WTC11 (cell line): Measurements from ENCODE around the gene CELSR1. TPM values are rescaled to one million over a fixed set of nuclear protein-coding genes. Genes with fewer than 3 reads are reported as not detected.

Experiments used
- ATAC-seq: fragments of 200-7000 bp; cut with Tn5 transposase; 2 replicates; pipeline ENCODE4 v1.10.0; 2021; ENCODE audit warnings: mild to moderate bottlenecking, moderate library complexity
- CTCF ChIA-PET: fragments of 300-600 bp; sonication (Branson Sonifier 250); formaldehyde crosslinking; loops from one replicate; lab custom pipeline; 2021; ENCODE audit warnings: antibody characterized with exemption; lab: Charles Lee
- POLR2A ChIA-PET: fragments of 350-600 bp; sonication (Branson Sonifier 250); formaldehyde crosslinking; loops from one replicate; lab custom pipeline; 2021; ENCODE audit warnings: antibody characterized with exemption; lab: Charles Lee
- DNase-seq: peaks from one replicate; pipeline ENCODE4 v3.0.0; 2021; ENCODE audit warnings: low spot score
- H3K27ac Mint-ChIP-seq: 2 replicates; pipeline ENCODE4 v1.8.0; 2021; ENCODE audit warnings: mixed read lengths
- H3K27me3 Mint-ChIP-seq: 2 replicates; pipeline ENCODE4 v1.8.0; 2021; ENCODE audit warnings: low read depth, mild to moderate bottlenecking, moderate library complexity, mixed read lengths
- H3K36me3 Mint-ChIP-seq: 2 replicates; pipeline ENCODE4 v1.8.0; 2021; ENCODE audit warnings: mixed read lengths
- H3K4me1 Mint-ChIP-seq: 2 replicates; pipeline ENCODE4 v1.8.0; 2022; ENCODE audit warnings: mixed read lengths
- H3K4me3 Mint-ChIP-seq: 2 replicates; pipeline ENCODE4 v1.8.0; 2021; ENCODE audit warnings: mild to moderate bottlenecking, moderate library complexity, mixed read lengths
- H3K9me3 Mint-ChIP-seq: 2 replicates; pipeline ENCODE4 v1.8.0; 2021; ENCODE audit warnings: mixed read lengths
- AFF4 ChIP-seq: sonication (generic); formaldehyde crosslinking; IDR thresholded peaks from 2 replicates; pipeline ENCODE4 v1.8.1; 2023; ENCODE audit warnings: mild to moderate bottlenecking, missing genetic modification reagents, borderline replicate concordance
- ATF1 ChIP-seq: sonication (generic); formaldehyde crosslinking; IDR thresholded peaks from 2 replicates; pipeline ENCODE4 v1.8.1; 2023; ENCODE audit warnings: mild to moderate bottlenecking, moderate library complexity, missing genetic modification reagents
- ATF3 ChIP-seq: sonication (generic); formaldehyde crosslinking; conservative IDR thresholded peaks from 2 replicates; pipeline ENCODE4 v1.8.1; 2022; ENCODE audit warnings: mild to moderate bottlenecking, missing genetic modification reagents
- ATF6 ChIP-seq: sonication (generic); formaldehyde crosslinking; IDR thresholded peaks from 2 replicates; pipeline ENCODE4 v1.8.1; 2023; ENCODE audit warnings: mild to moderate bottlenecking, missing genetic modification reagents
- CBFB ChIP-seq: sonication (generic); formaldehyde crosslinking; IDR thresholded peaks from 2 replicates; pipeline ENCODE4 v1.8.1; 2022; ENCODE audit warnings: mild to moderate bottlenecking, low read depth, missing genetic modification reagents
- GABPB1 ChIP-seq: sonication (generic); formaldehyde crosslinking; IDR thresholded peaks from 2 replicates; pipeline ENCODE4 v1.8.1; 2023; ENCODE audit warnings: mild to moderate bottlenecking, missing genetic modification reagents
- OVOL2 ChIP-seq: fragments of 250-450 bp; sonication (Bioruptor Pico); IDR thresholded peaks from 2 replicates; pipeline ENCODE4 v1.9.0; 2021; ENCODE audit warnings: mild to moderate bottlenecking, borderline replicate concordance
- USF2 ChIP-seq: sonication (generic); formaldehyde crosslinking; IDR thresholded peaks from 2 replicates; pipeline ENCODE4 v1.8.1; 2023; ENCODE audit warnings: mild to moderate bottlenecking, missing genetic modification reagents, moderate library complexity
- ZNF232 ChIP-seq: sonication (generic); formaldehyde crosslinking; IDR thresholded peaks from 2 replicates; pipeline ENCODE4 v1.8.0; 2022; ENCODE audit warnings: mild to moderate bottlenecking, missing genetic modification reagents
- ZNF416 ChIP-seq: fragments of 250-450 bp; sonication (Bioruptor Pico); IDR thresholded peaks from 2 replicates; pipeline ENCODE4 v1.9.0; 2021; ENCODE audit warnings: mild to moderate bottlenecking, inconsistent platforms
- total RNA-seq: library from RNA; stranded (reverse); gene quantifications from 3 replicates; pipeline ENCODE4 v1.2.3, GENCODE V29; 2021
- TF ChIP-seq, protein P1 (sequence below): sonication (generic); formaldehyde crosslinking; IDR thresholded peaks from 2 replicates; pipeline ENCODE4 v1.8.1; 2023; ENCODE audit warnings: mild to moderate bottlenecking, moderate library complexity, missing genetic modification reagents
- TF ChIP-seq, protein P2 (sequence below): sonication (generic); formaldehyde crosslinking; IDR thresholded peaks from 2 replicates; pipeline ENCODE4 v1.8.1; 2022; ENCODE audit warnings: mild to moderate bottlenecking, missing genetic modification reagents, moderate library complexity, borderline replicate concordance
- TF ChIP-seq, protein P3 (sequence below): fragments of 250-450 bp; sonication (Bioruptor Pico); conservative IDR thresholded peaks from 2 replicates; pipeline ENCODE4 v1.9.0; 2021; ENCODE audit warnings: mild to moderate bottlenecking
- TF ChIP-seq, protein P4 (sequence below): sonication (generic); formaldehyde crosslinking; IDR thresholded peaks from 2 replicates; pipeline ENCODE4 v1.8.0; 2023; ENCODE audit warnings: missing genetic modification reagents, mild to moderate bottlenecking, borderline replicate concordance

Gene CELSR1
- total RNA-seq, 1 experiment from 2014 or later, result 16.8 TPM

DNA sequence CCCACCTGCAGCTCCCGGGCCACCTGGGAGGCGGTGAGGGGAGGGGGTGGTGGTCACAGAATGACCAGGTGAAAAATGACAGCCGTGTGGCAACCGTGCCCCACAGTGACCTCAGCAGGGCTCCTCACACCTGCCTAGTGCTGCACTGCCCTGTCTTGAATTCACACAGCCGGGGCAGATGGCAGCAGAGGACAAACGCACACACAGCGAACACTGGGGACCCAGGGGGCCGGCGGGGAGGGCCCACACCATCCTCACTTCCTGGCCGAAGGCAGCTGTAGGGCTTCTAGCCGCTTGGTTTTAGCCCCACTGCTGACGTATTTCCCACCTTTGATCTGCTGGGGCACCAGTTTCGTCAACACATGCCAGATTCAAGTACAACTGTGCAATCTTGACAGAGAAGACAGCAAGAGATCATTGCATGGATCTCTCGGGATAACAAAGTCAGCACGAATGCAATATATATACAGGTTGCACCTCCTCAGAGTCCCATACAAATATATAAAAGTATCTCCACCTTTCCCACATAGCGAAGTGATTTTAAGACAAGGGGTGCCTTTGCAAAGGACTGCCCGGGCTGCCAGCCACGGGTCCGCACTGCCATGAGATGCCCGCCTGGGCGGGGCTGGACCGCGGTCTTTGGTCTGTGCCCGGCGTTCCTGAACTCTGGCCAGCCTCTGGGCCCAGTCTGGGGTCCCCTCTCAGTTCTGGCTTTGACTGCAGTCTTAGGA lies 175.1 kb downstream of the CELSR1 start:
- H3K27ac Mint-ChIP-seq, result peak overlapping the region; percentile 90
- peaks cover 7% of the 10 kb centered on the region; the same call in 1 of the 2 replicates for H3K9me3 Mint-ChIP-seq
- POLR2A ChIA-PET, result no interaction called here
- H3K27me3 Mint-ChIP-seq, result no peaks in the 10 kb centered on the region
- CTCF ChIA-PET, result no interaction called here
- DNase-seq (no peak), ATAC-seq (peak; percentile 14; the same call in 1 of the 2 replicates)
- no peak overlapping the region for H3K4me3 Mint-ChIP-seq
- no peaks in the 10 kb centered on the region for H3K4me1 Mint-ChIP-seq
- TF ChIP-seq ZNF232 (CRISPR knock-in tag) (no peak), ATF3 (no peak), USF2 (CRISPR knock-in tag) (no peak), GABPB1 (peak; percentile 58)
- peaks cover 14% of the 10 kb centered on the region for H3K36me3 Mint-ChIP-seq

DNA sequence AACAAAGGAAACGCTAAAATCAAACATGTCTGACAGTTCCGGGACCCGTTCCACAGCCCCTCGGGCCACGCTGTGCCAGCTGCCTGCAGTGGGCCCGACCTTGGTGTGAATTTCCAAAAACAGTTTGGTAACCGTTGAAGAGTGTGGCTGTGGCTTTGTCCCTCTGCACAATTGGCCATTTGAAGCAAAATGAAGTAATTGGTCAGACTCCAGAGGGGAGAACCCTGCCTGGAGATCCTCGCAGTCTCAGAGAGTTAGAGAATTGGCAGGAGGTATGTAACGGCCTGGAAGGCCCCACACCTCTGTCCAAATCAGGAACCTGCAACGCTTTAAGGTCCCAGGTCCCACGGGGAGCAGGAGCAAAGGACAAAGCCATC lies 175.6 kb downstream of the CELSR1 start:
- no peaks in the 10 kb centered on the region for H3K4me1 Mint-ChIP-seq
- ChIA-PET CTCF (no interaction called here), POLR2A (no interaction called here)
- H3K36me3 Mint-ChIP-seq, result peaks cover 14% of the 10 kb centered on the region
- no peak overlapping the region for H3K4me3 Mint-ChIP-seq
- peaks cover 7% of the 10 kb centered on the region; the same call in 1 of the 2 replicates for H3K9me3 Mint-ChIP-seq
- 0 out of 2 replicates have a peak overlapping the region, but pooled peaks have one; percentile 21 for H3K27ac Mint-ChIP-seq
- H3K27me3 Mint-ChIP-seq, result no peaks in the 10 kb centered on the region
- ATAC-seq, result no peak
- no peak for DNase-seq
- TF ChIP-seq, protein P1, sequence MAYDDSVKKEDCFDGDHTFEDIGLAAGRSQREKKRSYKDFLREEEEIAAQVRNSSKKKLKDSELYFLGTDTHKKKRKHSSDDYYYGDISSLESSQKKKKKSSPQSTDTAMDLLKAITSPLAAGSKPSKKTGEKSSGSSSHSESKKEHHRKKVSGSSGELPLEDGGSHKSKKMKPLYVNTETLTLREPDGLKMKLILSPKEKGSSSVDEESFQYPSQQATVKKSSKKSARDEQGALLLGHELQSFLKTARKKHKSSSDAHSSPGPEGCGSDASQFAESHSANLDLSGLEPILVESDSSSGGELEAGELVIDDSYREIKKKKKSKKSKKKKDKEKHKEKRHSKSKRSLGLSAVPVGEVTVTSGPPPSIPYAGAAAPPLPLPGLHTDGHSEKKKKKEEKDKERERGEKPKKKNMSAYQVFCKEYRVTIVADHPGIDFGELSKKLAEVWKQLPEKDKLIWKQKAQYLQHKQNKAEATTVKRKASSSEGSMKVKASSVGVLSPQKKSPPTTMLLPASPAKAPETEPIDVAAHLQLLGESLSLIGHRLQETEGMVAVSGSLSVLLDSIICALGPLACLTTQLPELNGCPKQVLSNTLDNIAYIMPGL (CRISPR knock-in tag), result no peak
- no peak for TF ChIP-seq ATF1 (CRISPR knock-in tag)
- TF ChIP-seq, protein P2, sequence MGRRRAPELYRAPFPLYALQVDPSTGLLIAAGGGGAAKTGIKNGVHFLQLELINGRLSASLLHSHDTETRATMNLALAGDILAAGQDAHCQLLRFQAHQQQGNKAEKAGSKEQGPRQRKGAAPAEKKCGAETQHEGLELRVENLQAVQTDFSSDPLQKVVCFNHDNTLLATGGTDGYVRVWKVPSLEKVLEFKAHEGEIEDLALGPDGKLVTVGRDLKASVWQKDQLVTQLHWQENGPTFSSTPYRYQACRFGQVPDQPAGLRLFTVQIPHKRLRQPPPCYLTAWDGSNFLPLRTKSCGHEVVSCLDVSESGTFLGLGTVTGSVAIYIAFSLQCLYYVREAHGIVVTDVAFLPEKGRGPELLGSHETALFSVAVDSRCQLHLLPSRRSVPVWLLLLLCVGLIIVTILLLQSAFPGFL (CRISPR knock-in tag), result no peak
- TF ChIP-seq AFF4, result no peak
- TF ChIP-seq, protein P3, sequence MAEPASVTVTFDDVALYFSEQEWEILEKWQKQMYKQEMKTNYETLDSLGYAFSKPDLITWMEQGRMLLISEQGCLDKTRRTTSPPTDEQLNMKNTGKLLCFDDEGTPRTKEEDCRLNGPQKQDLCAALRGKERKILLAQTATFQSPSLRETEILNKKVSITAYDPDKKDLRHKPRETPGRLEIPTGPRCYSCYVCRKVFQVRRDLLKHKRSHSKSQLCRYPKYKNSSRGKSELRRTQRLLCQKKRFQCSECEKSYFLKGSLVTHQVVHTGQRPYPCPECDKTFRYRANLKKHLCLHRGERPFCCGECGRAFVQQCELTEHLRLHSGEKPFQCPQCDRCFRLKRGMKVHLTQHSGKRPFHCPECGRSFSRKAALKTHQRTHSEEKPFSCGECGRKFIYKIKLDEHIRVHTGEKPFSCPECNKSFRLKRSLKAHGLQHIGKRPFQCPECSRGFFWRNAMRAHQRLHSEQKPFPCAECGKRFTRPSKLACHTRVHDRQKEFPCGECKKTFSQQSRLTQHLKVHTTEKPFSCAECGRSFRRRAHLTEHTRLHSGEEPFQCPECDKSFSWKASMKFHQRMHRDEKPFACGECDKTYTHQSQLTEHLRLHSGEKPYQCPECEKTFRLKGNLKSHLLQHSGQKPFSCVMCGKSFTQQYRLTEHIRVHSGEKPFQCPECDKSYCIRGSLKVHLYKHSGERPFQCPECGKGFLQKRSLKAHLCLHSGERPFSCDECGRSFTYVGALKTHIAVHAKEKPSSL (CRISPR knock-in tag), result no peak
- TF ChIP-seq OVOL2 (CRISPR knock-in tag), result no peak
- no peak for TF ChIP-seq ATF6 (CRISPR knock-in tag)
- TF ChIP-seq ZNF416, result no peak
- no peak for TF ChIP-seq CBFB (CRISPR knock-in tag)
- TF ChIP-seq, protein P4, sequence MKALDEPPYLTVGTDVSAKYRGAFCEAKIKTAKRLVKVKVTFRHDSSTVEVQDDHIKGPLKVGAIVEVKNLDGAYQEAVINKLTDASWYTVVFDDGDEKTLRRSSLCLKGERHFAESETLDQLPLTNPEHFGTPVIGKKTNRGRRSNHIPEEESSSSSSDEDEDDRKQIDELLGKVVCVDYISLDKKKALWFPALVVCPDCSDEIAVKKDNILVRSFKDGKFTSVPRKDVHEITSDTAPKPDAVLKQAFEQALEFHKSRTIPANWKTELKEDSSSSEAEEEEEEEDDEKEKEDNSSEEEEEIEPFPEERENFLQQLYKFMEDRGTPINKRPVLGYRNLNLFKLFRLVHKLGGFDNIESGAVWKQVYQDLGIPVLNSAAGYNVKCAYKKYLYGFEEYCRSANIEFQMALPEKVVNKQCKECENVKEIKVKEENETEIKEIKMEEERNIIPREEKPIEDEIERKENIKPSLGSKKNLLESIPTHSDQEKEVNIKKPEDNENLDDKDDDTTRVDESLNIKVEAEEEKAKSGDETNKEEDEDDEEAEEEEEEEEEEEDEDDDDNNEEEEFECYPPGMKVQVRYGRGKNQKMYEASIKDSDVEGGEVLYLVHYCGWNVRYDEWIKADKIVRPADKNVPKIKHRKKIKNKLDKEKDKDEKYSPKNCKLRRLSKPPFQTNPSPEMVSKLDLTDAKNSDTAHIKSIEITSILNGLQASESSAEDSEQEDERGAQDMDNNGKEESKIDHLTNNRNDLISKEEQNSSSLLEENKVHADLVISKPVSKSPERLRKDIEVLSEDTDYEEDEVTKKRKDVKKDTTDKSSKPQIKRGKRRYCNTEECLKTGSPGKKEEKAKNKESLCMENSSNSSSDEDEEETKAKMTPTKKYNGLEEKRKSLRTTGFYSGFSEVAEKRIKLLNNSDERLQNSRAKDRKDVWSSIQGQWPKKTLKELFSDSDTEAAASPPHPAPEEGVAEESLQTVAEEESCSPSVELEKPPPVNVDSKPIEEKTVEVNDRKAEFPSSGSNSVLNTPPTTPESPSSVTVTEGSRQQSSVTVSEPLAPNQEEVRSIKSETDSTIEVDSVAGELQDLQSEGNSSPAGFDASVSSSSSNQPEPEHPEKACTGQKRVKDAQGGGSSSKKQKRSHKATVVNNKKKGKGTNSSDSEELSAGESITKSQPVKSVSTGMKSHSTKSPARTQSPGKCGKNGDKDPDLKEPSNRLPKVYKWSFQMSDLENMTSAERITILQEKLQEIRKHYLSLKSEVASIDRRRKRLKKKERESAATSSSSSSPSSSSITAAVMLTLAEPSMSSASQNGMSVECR (CRISPR knock-in tag), result no peak
